Heart left ventricle (tissue), 13 donors: ENCODE results near the gene MGAM2.

ENCODE experiments used
- CTCF ChIP-seq, 12 donors: fragments of 200-600 bp; sonication (generic) in 4 of 12; IDR thresholded peaks; one replicate each; pipeline versions ENCODE4 v1.5.0 to v1.8.0; 2018 to 2022; ENCODE audit warnings: antibody characterized with exemption in 12 of 12, mild to moderate bottlenecking in 5 of 12
- POLR2A ChIP-seq, 2 donors: fragments of 450-650 bp; IDR thresholded peaks; one replicate each; pipeline ENCODE4 v1.6.1; 2017; ENCODE audit warnings: antibody characterized with exemption in 2 of 2, mild to moderate bottlenecking in 2 of 2, moderate library complexity in 2 of 2
- donor health status: ischemic (EF 13 %, LVEDD 7.1; RV severe dilation, severe dysfunction).
- donor health status: DM: no; HTN: yes; CAD: no.
- donor health status: DM: no; HTN: no; CAD: no.
- donor health status: ischemic (EF 25% LVEDD 6.9; RV normal size, moderate dysfunction).
- donor health status: ischemic (EF 25% LVEDD 5.7; RV mildly dilated, moderate dysfunction).
- donor health status: ischemic (EF 35%, LVEDD 5.7; RV mildly dilated, moderate dysfunction).
- donor health status: nonischemic (EF 11% LVEDD 7.7; RV severe dilation, severe dysfunction).
- donor health status: DM: yes; HTN: yes; CAD: no.
- donor health status: PGD.
- donor health status: ischemic (EF 29% LVEDD 5.4; RV normal size, mild dysfunction).
- donor health status: nonischemic (EF 23%, LVEDD 6.1; RV moderate dilation, normal function).

DNA sequence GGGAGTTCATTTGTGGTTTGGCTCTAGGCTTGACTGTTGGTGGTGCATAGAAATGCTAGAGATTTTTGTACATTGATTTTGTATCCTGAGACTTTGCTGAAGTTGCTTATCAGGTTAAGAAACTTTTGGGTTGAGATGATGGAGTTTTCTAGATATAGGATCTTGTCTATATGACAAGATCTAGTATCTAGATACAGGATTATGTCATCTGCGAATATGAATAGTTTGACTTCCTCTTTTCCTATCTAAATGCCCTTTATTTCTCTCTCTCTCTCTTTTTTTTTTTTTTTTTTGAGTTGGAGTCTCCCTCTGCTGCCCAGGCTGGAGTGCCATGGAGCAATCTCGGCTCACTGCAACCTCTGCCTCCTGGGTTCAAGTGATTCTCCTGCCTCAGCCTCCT, 62.9 kb downstream of the MGAM2 start:
- TF ChIP-seq CTCF (IDR thresholded peaks at IDR 0.05), result no peak
- no peak for TF ChIP-seq POLR2A (IDR thresholded peaks at IDR 0.05)
